ENCODE results near the gene BCDIN3D. TPM values are rescaled to one million over a fixed set of nuclear protein-coding genes. Genes with fewer than 3 reads are reported as not detected.

BCDIN3D gene
- total RNA-seq, 4 donors from 2014 or later = 2.3 to 5.2 (median 3.1) TPM

DNA sequence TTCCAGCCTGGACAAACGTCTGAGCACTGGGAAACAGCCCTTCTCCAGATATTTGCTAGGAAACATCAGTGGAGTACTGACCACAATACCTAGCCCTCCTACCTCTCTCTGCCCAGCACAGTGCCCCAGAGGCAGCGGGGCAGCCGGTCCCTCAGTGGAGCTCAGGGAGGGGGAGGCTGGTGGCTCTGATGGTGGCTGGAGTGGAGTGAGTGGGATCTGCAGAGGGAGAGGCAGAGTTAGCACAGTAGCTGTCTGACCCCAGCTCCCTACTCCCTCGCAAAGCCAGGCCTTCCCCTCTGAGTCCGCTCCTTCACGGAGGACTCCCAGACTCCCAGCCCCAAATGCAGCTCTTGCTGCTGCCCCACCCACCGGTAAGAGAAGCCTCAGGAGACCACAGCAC, 44.7 kb downstream of the BCDIN3D start:
- Histone ChIP-seq H3K27me3 (no peaks in the 10 kb centered on the region), H3K4me3 (no peak overlapping the region), H3K27ac (no peak overlapping the region), H3K36me3 (peaks cover 0 to 42% (median 0%) of the 10 kb centered on the region in 3 donors), H3K4me1 (no peaks in the 10 kb centered on the region), H3K9me3 (no peaks in the 10 kb centered on the region)
- DNase-seq = no peak
- TF ChIP-seq, protein P1, sequence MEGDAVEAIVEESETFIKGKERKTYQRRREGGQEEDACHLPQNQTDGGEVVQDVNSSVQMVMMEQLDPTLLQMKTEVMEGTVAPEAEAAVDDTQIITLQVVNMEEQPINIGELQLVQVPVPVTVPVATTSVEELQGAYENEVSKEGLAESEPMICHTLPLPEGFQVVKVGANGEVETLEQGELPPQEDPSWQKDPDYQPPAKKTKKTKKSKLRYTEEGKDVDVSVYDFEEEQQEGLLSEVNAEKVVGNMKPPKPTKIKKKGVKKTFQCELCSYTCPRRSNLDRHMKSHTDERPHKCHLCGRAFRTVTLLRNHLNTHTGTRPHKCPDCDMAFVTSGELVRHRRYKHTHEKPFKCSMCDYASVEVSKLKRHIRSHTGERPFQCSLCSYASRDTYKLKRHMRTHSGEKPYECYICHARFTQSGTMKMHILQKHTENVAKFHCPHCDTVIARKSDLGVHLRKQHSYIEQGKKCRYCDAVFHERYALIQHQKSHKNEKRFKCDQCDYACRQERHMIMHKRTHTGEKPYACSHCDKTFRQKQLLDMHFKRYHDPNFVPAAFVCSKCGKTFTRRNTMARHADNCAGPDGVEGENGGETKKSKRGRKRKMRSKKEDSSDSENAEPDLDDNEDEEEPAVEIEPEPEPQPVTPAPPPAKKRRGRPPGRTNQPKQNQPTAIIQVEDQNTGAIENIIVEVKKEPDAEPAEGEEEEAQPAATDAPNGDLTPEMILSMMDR (IDR thresholded peaks at IDR 0.05) = no peak
- TF ChIP-seq POLR2A (IDR thresholded peaks at IDR 0.05) = no peak

- H3K4me1 ChIP-seq = no peaks in the 10 kb centered on the region
- H3K27ac ChIP-seq = no peak overlapping the region
- TF ChIP-seq, protein P1 (IDR thresholded peaks at IDR 0.05) = no peak
- no peak for TF ChIP-seq POLR2A (IDR thresholded peaks at IDR 0.05)
- H3K36me3 ChIP-seq = peaks cover 0 to 35% (median 0%) of the 10 kb centered on the region in 3 donors
- H3K9me3 ChIP-seq = no peaks in the 10 kb centered on the region
- no peak overlapping the region for H3K4me3 ChIP-seq
- H3K27me3 ChIP-seq = no peaks in the 10 kb centered on the region
- no peak for DNase-seq
Observed at GRCh38 chr12:49797449-49797776, 45.5 kb downstream of the BCDIN3D start.

- no peak for TF ChIP-seq POLR2A (IDR thresholded peaks at IDR 0.05)
- TF ChIP-seq, protein P1 (IDR thresholded peaks at IDR 0.05) = no peak
- Histone ChIP-seq H3K4me1 (no peaks in the 10 kb centered on the region), H3K9me3 (no peaks in the 10 kb centered on the region), H3K4me3 (no peak overlapping the region), H3K27me3 (no peaks in the 10 kb centered on the region), H3K36me3 (peaks cover 0 to 34% (median 0%) of the 10 kb centered on the region in 3 donors), H3K27ac (no peak overlapping the region)
- DNase-seq = no peak
Observed at GRCh38 chr12:49796606-49797448, 46.1 kb downstream of the BCDIN3D start.

DNA sequence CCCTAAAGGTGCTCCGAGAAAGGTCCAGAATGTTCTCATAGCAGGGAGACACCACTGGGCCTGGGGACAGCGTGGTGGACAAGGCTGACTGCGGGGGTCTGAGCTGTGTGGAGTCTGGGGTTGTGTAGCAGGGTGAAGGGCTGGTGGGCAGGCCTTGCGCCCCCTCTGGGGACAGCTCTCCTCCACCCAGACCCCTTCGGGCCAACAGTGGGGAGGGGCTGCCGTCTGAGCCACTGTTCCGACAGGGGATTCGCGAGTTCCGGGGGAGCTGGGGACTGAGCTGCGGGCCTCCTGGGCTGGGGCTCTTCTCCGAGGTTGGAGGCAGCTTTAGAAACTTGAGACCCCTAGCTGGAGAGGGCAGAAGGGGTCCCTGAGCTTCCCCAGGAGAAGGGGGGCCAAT, 46.8 kb downstream of the BCDIN3D start:
- H3K9me3 ChIP-seq = no peaks in the 10 kb centered on the region
- no peak overlapping the region for H3K27ac ChIP-seq
- no peak for TF ChIP-seq POLR2A (IDR thresholded peaks at IDR 0.05)
- TF ChIP-seq, protein P1 (IDR thresholded peaks at IDR 0.05) = no peak
- peaks cover 0 to 34% (median 0%) of the 10 kb centered on the region in 3 donors for H3K36me3 ChIP-seq
- H3K4me1 ChIP-seq = no peaks in the 10 kb centered on the region
- no peaks in the 10 kb centered on the region for H3K27me3 ChIP-seq
- DNase-seq = no peak
- no peak overlapping the region for H3K4me3 ChIP-seq

GRCh38 chr12:49795654-49796105, 47.2 kb downstream of the BCDIN3D start:
- Histone ChIP-seq H3K27me3 (no peaks in the 10 kb centered on the region), H3K4me3 (no peak overlapping the region), H3K4me1 (no peaks in the 10 kb centered on the region), H3K27ac (no peak overlapping the region), H3K9me3 (no peaks in the 10 kb centered on the region), H3K36me3 (peaks cover 0 to 34% (median 0%) of the 10 kb centered on the region in 3 donors)
- TF ChIP-seq POLR2A (IDR thresholded peaks at IDR 0.05) = no peak
- TF ChIP-seq, protein P1 (IDR thresholded peaks at IDR 0.05) = no peak
- DNase-seq = no peak

All from Peyer's patch (tissue), 4 donors.